H1 (cell line): ENCODE data around the gene CAPS2. TPM values are rescaled to one million over a fixed set of nuclear protein-coding genes. Genes with fewer than 3 reads are reported as not detected.

Source experiments
- CTCF ChIA-PET: fragments of 300-600 bp; sonication (Branson Sonifier 250); formaldehyde crosslinking; loops from one replicate; lab custom pipeline; 2021; ENCODE audit not compliant: partially characterized antibody; lab: Charles Lee
- POLR2A ChIA-PET: fragments of 300-600 bp; sonication (Branson Sonifier 250); formaldehyde crosslinking; loops from one replicate; lab custom pipeline; 2021; ENCODE audit warnings: inconsistent platforms; ENCODE audit not compliant: partially characterized antibody; lab: Charles Lee
- DNase-seq, 2 experiments: peaks; one replicate each; pipeline versions ENCODE4 v3.0.0 to v3.0.0-alpha.2; 2010 to 2022; ENCODE audit warnings: low spot score in 2 of 2, low read depth in 1 of 2, mixed read lengths in 1 of 2
- FAIRE-seq: peaks from 2 replicates; lab custom pipeline; 2011; peaks lifted over from hg19 to GRCh38; lab: Jason Lieb, UNC
- H2AFZ ChIP-seq: 2 replicates; pipeline ENCODE4 v1.8.1; 2012; ENCODE audit warnings: low read length, inconsistent platforms
- H2AK5ac ChIP-seq: 2 replicates; pipeline ENCODE4 v1.6.1; 2013; ENCODE audit warnings: low read depth, low read length
- H2BK120ac ChIP-seq: replicated peaks from 2 replicates; pipeline ENCODE3; 2013; ENCODE audit warnings: low read depth, low read length, inconsistent platforms
- H2BK12ac ChIP-seq: 2 replicates; pipeline ENCODE4 v1.6.1; 2013; ENCODE audit warnings: low read depth, low read length
- H2BK15ac ChIP-seq: 2 replicates; pipeline ENCODE4 v1.6.1; 2013; ENCODE audit warnings: low read length
- H2BK20ac ChIP-seq: 2 replicates; pipeline ENCODE4 v1.6.1; 2013; ENCODE audit warnings: low read length
- H2BK5ac ChIP-seq: 2 replicates; pipeline ENCODE4 v1.6.1; 2013; ENCODE audit warnings: low read depth, low read length
- H3K14ac ChIP-seq: 2 replicates; pipeline ENCODE4 v1.6.1; 2013; ENCODE audit warnings: inconsistent platforms; ENCODE audit not compliant: insufficient read length
- H3K18ac ChIP-seq: 2 replicates; pipeline ENCODE4 v1.6.1; 2013; ENCODE audit warnings: low read length; ENCODE audit errors: extremely low read depth
- H3K23ac ChIP-seq: 2 replicates; pipeline ENCODE4 v1.6.1; 2013; ENCODE audit warnings: inconsistent platforms; ENCODE audit not compliant: insufficient read length
- H3K23me2 ChIP-seq: 2 replicates; pipeline ENCODE4 v1.6.1; 2013; ENCODE audit warnings: low read depth, low read length
- H3K27ac ChIP-seq: 2 replicates; pipeline ENCODE4 v1.6.1; 2011; ENCODE audit warnings: low read depth, low read length, inconsistent platforms
- H3K27me3 ChIP-seq, 4 experiments: replicated peaks in 1 of 4; 1 replicate in 1 of 4; 2 replicates in 3 of 4; pipeline versions ENCODE4 v1.6.1 to v1.8.1; 2011 to 2013; ENCODE audit warnings: low read length in 3 of 4, mild to moderate bottlenecking in 3 of 4, inconsistent platforms in 2 of 4, mixed read lengths in 2 of 4, moderate library complexity in 1 of 4; ENCODE audit not compliant: control insufficient read depth in 3 of 4, insufficient read depth in 3 of 4; ENCODE audit errors: extremely low read depth in 1 of 4
- H3K36me3 ChIP-seq, 4 experiments: 2 replicates each; pipeline versions ENCODE4 v1.6.1 to v1.8.1; 2011 to 2013; ENCODE audit warnings: mild to moderate bottlenecking in 4 of 4, low read length in 3 of 4, moderate library complexity in 2 of 4, control low read depth in 1 of 4, inconsistent platforms in 1 of 4; ENCODE audit not compliant: insufficient read depth in 4 of 4, control insufficient read depth in 2 of 4
- H3K4ac ChIP-seq: replicated peaks from 2 replicates; pipeline ENCODE3; 2013; ENCODE audit warnings: low read length, low read depth, mixed read lengths, inconsistent platforms; ENCODE audit not compliant: insufficient read length
- H3K4me1 ChIP-seq, 4 experiments: replicated peaks in 1 of 4; 1 replicate in 1 of 4; 2 replicates in 3 of 4; pipeline versions ENCODE4 v1.6.1 to v1.8.1; 2011 to 2013; ENCODE audit warnings: low read length in 3 of 4, inconsistent platforms in 2 of 4, mixed read lengths in 1 of 4; ENCODE audit not compliant: insufficient read depth in 4 of 4, control insufficient read depth in 3 of 4
- H3K4me2 ChIP-seq, 2 experiments: 2 replicates each; pipeline versions ENCODE4 v1.6.1 to v1.8.1; 2011 to 2013; ENCODE audit warnings: low read depth in 2 of 2, low read length in 2 of 2, control low read depth in 1 of 2, inconsistent platforms in 1 of 2, mild to moderate bottlenecking in 1 of 2; ENCODE audit not compliant: insufficient read depth in 1 of 2
- H3K4me3 ChIP-seq, 4 experiments: fragments of 200-600, 300-600 bp in 1 of 4; sonication (generic), shearing (Covaris generic), sonication (Bioruptor Twin) in 1 of 4; 2 replicates each; pipeline versions ENCODE4 v1.5.1 to v1.8.1; 2011 to 2016; ENCODE audit warnings: low read length in 4 of 4, low read depth in 3 of 4, control low read depth in 2 of 4, inconsistent platforms in 2 of 4, mild to moderate bottlenecking in 2 of 4, mixed read lengths in 1 of 4, moderate library complexity in 1 of 4; ENCODE audit not compliant: insufficient read depth in 2 of 4; ENCODE audit errors: extremely low read depth in 1 of 4
- H3K56ac ChIP-seq: replicated peaks from 2 replicates; pipeline ENCODE3; 2013; ENCODE audit warnings: low read depth, mild to moderate bottlenecking, mixed read lengths, low read length, inconsistent platforms; ENCODE audit not compliant: insufficient read length
- H3K79me1 ChIP-seq: 2 replicates; pipeline ENCODE4 v1.6.1; 2013; ENCODE audit warnings: low read depth, low read length, control low read depth
- H3K79me2 ChIP-seq, 2 experiments: 2 replicates each; pipeline versions ENCODE4 v1.6.1 to v1.8.1; 2012 to 2013; ENCODE audit warnings: low read length in 2 of 2, mild to moderate bottlenecking in 2 of 2, inconsistent platforms in 1 of 2; ENCODE audit not compliant: insufficient read depth in 2 of 2, control insufficient read depth in 1 of 2
- H3K9ac ChIP-seq, 4 experiments: replicated peaks in 1 of 4; 1 replicate in 1 of 4; 2 replicates in 3 of 4; pipeline versions ENCODE4 v1.6.1 to v1.8.1; 2011 to 2013; ENCODE audit warnings: low read depth in 3 of 4, low read length in 3 of 4, control low read depth in 2 of 4, mild to moderate bottlenecking in 2 of 4, moderate library complexity in 2 of 4, inconsistent platforms in 1 of 4; ENCODE audit errors: extremely low read depth in 1 of 4
- H3K9me3 ChIP-seq, 2 experiments: 2 replicates each; pipeline versions ENCODE4 v1.6.1 to v1.8.1; 2012 to 2013; ENCODE audit warnings: mild to moderate bottlenecking in 2 of 2, moderate library complexity in 2 of 2, control low read depth in 1 of 2, inconsistent platforms in 1 of 2, low read depth in 1 of 2, low read length in 1 of 2, mixed read lengths in 1 of 2; ENCODE audit not compliant: insufficient read depth in 2 of 2
- H4K20me1 ChIP-seq, 2 experiments: replicated peaks in 1 of 2; 2 replicates each; pipeline versions ENCODE3 to v1.8.1; 2011 to 2013; ENCODE audit warnings: inconsistent platforms in 2 of 2, low read length in 2 of 2, mild to moderate bottlenecking in 1 of 2; ENCODE audit not compliant: insufficient read depth in 2 of 2, control insufficient read depth in 1 of 2
- H4K5ac ChIP-seq: 2 replicates; pipeline ENCODE4 v1.6.1; 2013; ENCODE audit warnings: low read length, low read depth, mixed read lengths, inconsistent platforms; ENCODE audit not compliant: insufficient read length
- H4K8ac ChIP-seq: 2 replicates; pipeline ENCODE4 v1.8.0; 2013; ENCODE audit warnings: mild to moderate bottlenecking, moderate library complexity, low read length, inconsistent platforms; ENCODE audit not compliant: insufficient read depth; ENCODE audit errors: extremely low read depth
- H4K91ac ChIP-seq: replicated peaks from 2 replicates; pipeline ENCODE3; 2013; ENCODE audit warnings: low read length, mixed read lengths, inconsistent platforms; ENCODE audit not compliant: insufficient read length
- JUN ChIP-seq: IDR thresholded peaks from 2 replicates; pipeline ENCODE4 v1.6.1; 2011; ENCODE audit warnings: low read depth, mild to moderate bottlenecking, improper control_type of control experiment, low read length
- PHF8 ChIP-seq: fragments of 200-600 bp; sonication (generic); conservative IDR thresholded peaks from 2 replicates; pipeline ENCODE4 v1.7.1; 2012; ENCODE audit warnings: low read depth, mild to moderate bottlenecking, inconsistent platforms, low read length, moderate library complexity
- SRF ChIP-seq: IDR thresholded peaks from 2 replicates; pipeline ENCODE4 v1.6.1; 2011; ENCODE audit warnings: mild to moderate bottlenecking, low read depth, low read length, moderate library complexity
- TAF1 ChIP-seq: IDR thresholded peaks from 2 replicates; pipeline ENCODE4 v1.6.1; 2011; ENCODE audit warnings: mild to moderate bottlenecking, low read depth, low read length
- TBP ChIP-seq: IDR thresholded peaks from 2 replicates; pipeline ENCODE4 v1.6.1; 2011; ENCODE audit warnings: low read depth, low read length, improper control_type of control experiment
- ZNF274 ChIP-seq: IDR thresholded peaks from 2 replicates; pipeline ENCODE4 v1.7.0; 2012; ENCODE audit warnings: low read length, borderline replicate concordance; ENCODE audit errors: extremely low read depth
- polyA plus RNA-seq, 7 experiments: library from polyadenylated mRNA; depleted of rRNA in 3 of 7; stranded (reverse) in 5 of 7; unstranded in 2 of 7; fragments of >200 nt in 5 of 7; fragments of 200-250 nt in 2 of 7; gene quantifications; 1 replicate in 5 of 7; 2 replicates in 1 of 7; 4 replicates in 1 of 7; pipeline versions ENCODE4 v1.2.1 to v1.2.3, GENCODE V29; 2011 to 2013; ENCODE audit warnings: missing spikeins in 2 of 7, mixed read lengths in 2 of 7
- total RNA-seq: library from RNA; stranded (reverse); fragmentation: NEBNext Ultra II Directional; extraction: Animal tissue kit (Norgen Biotek cat#: 25700); gene quantifications from 2 replicates; pipeline ENCODE4 v1.2.1, GENCODE V29; 2021
- TF ChIP-seq, protein P1 (sequence below), 3 experiments: IDR thresholded peaks; 1 replicate in 2 of 3; 2 replicates in 1 of 3; pipeline versions ENCODE4 v1.5.1 to v1.6.1; 2011; ENCODE audit warnings: low read length in 3 of 3, mild to moderate bottlenecking in 3 of 3, inconsistent platforms in 2 of 3, low read depth in 1 of 3, moderate library complexity in 1 of 3; ENCODE audit not compliant: insufficient read depth in 1 of 3; ENCODE audit errors: control extremely low read depth in 1 of 3
- TF ChIP-seq, protein P2 (sequence below): IDR thresholded peaks from 2 replicates; pipeline ENCODE4 v1.6.1; 2011; ENCODE audit warnings: low read depth, mild to moderate bottlenecking, low read length; ENCODE audit not compliant: insufficient read depth

Gene CAPS2
- total and polyA plus RNA-seq, 2 of the 8 experiments (the other 6 are each of a cell fraction or from before 2014, with no cell fraction given) = 2.3 to 3.8 TPM

DNA sequence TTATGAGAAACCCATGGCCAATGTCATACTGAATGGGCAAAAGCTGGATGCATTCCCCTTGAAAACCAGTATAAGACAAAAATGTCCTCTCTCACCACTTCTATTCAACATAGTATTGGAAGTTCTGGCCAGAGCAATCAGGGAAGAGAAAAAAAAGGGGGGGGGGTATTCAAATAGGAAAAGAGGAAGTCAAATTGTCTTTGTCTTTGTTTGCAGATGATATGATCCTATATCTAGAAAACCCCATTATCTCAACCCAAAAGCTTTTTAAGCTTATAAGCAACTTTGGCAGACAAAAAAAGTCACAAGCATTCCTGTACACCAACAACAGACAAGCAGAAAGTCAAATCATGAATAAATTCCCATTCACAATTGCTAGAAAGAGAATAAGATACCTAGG, 23.9 kb upstream of the CAPS2 start:
- H2BK120ac ChIP-seq = no peak overlapping the region
- no peak overlapping the region for H2AK5ac ChIP-seq
- no peak overlapping the region for H2BK20ac ChIP-seq
- no peak overlapping the region for H4K8ac ChIP-seq
- no peak overlapping the region for H4K5ac ChIP-seq
- H3K36me3 ChIP-seq = no peaks in the 10 kb centered on the region
- no peak for DNase-seq
- no peak overlapping the region for H3K4ac ChIP-seq
- H2BK5ac ChIP-seq = no peak overlapping the region
- no peaks in the 10 kb centered on the region for H3K27me3 ChIP-seq
- no peaks in the 10 kb centered on the region for H3K79me2 ChIP-seq
- H3K18ac ChIP-seq = no peak overlapping the region
- H4K91ac ChIP-seq = no peak overlapping the region
- H3K14ac ChIP-seq = no peak overlapping the region
- H3K79me1 ChIP-seq = no peaks in the 10 kb centered on the region
- H3K23me2 ChIP-seq = no peaks in the 10 kb centered on the region
- no peak overlapping the region for H2BK15ac ChIP-seq
- no peaks in the 10 kb centered on the region for H3K4me1 ChIP-seq
- H2AFZ ChIP-seq = no peak overlapping the region
- no peak overlapping the region for H3K56ac ChIP-seq
- H4K20me1 ChIP-seq = no peaks in the 10 kb centered on the region
- CTCF ChIA-PET = interaction anchor here (0.6 kb wide), 1 partner anchor 850 kb away, joined by 3 read pairs; no protein-coding TSS in a partner anchor
- H3K23ac ChIP-seq = no peak overlapping the region
- no peak overlapping the region for H3K9ac ChIP-seq
- peaks cover 0 to 4% of the 10 kb centered on the region in 2 experiments; a peak in 1 of 4 replicates for H3K9me3 ChIP-seq
- TF ChIP-seq PHF8 = no peak
- no peak for TF ChIP-seq SRF
- TF ChIP-seq JUN = no peak
- TF ChIP-seq, protein P1, sequence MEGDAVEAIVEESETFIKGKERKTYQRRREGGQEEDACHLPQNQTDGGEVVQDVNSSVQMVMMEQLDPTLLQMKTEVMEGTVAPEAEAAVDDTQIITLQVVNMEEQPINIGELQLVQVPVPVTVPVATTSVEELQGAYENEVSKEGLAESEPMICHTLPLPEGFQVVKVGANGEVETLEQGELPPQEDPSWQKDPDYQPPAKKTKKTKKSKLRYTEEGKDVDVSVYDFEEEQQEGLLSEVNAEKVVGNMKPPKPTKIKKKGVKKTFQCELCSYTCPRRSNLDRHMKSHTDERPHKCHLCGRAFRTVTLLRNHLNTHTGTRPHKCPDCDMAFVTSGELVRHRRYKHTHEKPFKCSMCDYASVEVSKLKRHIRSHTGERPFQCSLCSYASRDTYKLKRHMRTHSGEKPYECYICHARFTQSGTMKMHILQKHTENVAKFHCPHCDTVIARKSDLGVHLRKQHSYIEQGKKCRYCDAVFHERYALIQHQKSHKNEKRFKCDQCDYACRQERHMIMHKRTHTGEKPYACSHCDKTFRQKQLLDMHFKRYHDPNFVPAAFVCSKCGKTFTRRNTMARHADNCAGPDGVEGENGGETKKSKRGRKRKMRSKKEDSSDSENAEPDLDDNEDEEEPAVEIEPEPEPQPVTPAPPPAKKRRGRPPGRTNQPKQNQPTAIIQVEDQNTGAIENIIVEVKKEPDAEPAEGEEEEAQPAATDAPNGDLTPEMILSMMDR (IDR thresholded peaks at IDR 0.05; ENCODE audit: control extremely low read depth in 1 of 3, insufficient read depth in 1 of 3, low read depth in 1 of 3, low read length in 3 of 3) = no peak
- TF ChIP-seq, protein P2, sequence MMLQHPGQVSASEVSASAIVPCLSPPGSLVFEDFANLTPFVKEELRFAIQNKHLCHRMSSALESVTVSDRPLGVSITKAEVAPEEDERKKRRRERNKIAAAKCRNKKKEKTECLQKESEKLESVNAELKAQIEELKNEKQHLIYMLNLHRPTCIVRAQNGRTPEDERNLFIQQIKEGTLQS = no peak
- TF ChIP-seq TBP = no peak
- TF ChIP-seq TAF1 = no peak
- no peak for TF ChIP-seq ZNF274
- TF ChIP-seq, all 59 proteins: peak for 0
- no peak for FAIRE-seq
- H3K27ac ChIP-seq = no peak overlapping the region
- no peak overlapping the region for H2BK12ac ChIP-seq
- H3K4me2 ChIP-seq = no peak overlapping the region
- POLR2A ChIA-PET = no interaction called here
- no peak overlapping the region for H3K4me3 ChIP-seq
